ENCODE data around the gene DAAM2.

DAAM2 gene

GRCh38 chr6:39952167-39952566 lies 160.0 kb downstream of the DAAM2 start:
- TF ChIP-seq BHLHE40 (IDR thresholded peaks at IDR 0.05; ENCODE audit: borderline replicate concordance) (no peak), LEF1 (IDR thresholded peaks at IDR 0.05; ENCODE audit: borderline replicate concordance) (no peak), PKNOX1 (IDR thresholded peaks at IDR 0.05) (no peak), TARDBP (IDR thresholded peaks at IDR 0.05) (no peak), ELF4 (IDR thresholded peaks at IDR 0.05) (no peak), FOXK2 (IDR thresholded peaks at IDR 0.05) (no peak), ARNT (IDR thresholded peaks at IDR 0.05) (no peak), HDGF (IDR thresholded peaks at IDR 0.05; ENCODE audit: borderline replicate concordance) (no peak)
- POLR2A ChIA-PET = no interaction called here
- DNase-seq (ENCODE audit: extremely low spot score) = no peak
- CTCF ChIA-PET = no interaction called here

- DNase-seq (ENCODE audit: extremely low spot score) = no peak
- ChIA-PET CTCF (no interaction called here), POLR2A (no interaction called here)
- TF ChIP-seq L3MBTL2 (conservative IDR thresholded peaks at IDR 0.05) = no peak
- TF ChIP-seq TARDBP (IDR thresholded peaks at IDR 0.05) = no peak
- no peak for TF ChIP-seq FOXK2 (IDR thresholded peaks at IDR 0.05)
- no peak for TF ChIP-seq SUZ12 (IDR thresholded peaks at IDR 0.05)
- TF ChIP-seq ELF4 (IDR thresholded peaks at IDR 0.05) = no peak
- no peak for TF ChIP-seq FOXA1 (IDR thresholded peaks at IDR 0.05)
- TF ChIP-seq SP1 (IDR thresholded peaks at IDR 0.05) = no peak
- no peak for TF ChIP-seq HDGF (IDR thresholded peaks at IDR 0.05; ENCODE audit: borderline replicate concordance)
- TF ChIP-seq LEF1 (IDR thresholded peaks at IDR 0.05; ENCODE audit: borderline replicate concordance) = no peak
- TF ChIP-seq ARNT (IDR thresholded peaks at IDR 0.05) = no peak
- no peak for TF ChIP-seq FOXM1 (IDR thresholded peaks at IDR 0.05; ENCODE audit: borderline replicate concordance)
These were observed 161.0 kb downstream of the DAAM2 start for GRCh38 chr6:39953076-39953618.
